Body of pancreas (tissue), 4 donors: Measurements from ENCODE around the gene KNDC1.

Source experiments
- CTCF ChIP-seq, 7 experiments: fragments of 450-650 bp in 4 of 7; fragments of 200-600 bp in 3 of 7; sonication (generic) in 3 of 7; IDR thresholded peaks; one replicate each; pipeline ENCODE4 v1.5.1; 2016 to 2019; ENCODE audit warnings: antibody characterized with exemption in 7 of 7
- POLR2A ChIP-seq, 3 donors: fragments of 450-650 bp; IDR thresholded peaks; one replicate each; pipeline ENCODE4 v1.6.1; 2016; ENCODE audit warnings: antibody characterized with exemption in 3 of 3, mild to moderate bottlenecking in 2 of 3

GRCh38 chr10:133203652-133204195 lies 43.7 kb downstream of the KNDC1 start:
- TF ChIP-seq CTCF (IDR thresholded peaks at IDR 0.05), result no peak
- no peak for TF ChIP-seq POLR2A (IDR thresholded peaks at IDR 0.05)
